Activated B cell treated with CpG ODN at 0.5 μM for 24 hours (primary cell): ENCODE measurements around the gene E2F3. TPM values are rescaled to one million over a fixed set of nuclear protein-coding genes. Genes with fewer than 3 reads are reported as not detected.

ENCODE experiments used
- ATAC-seq: fragments of 200-7000 bp; cut with Tn5 transposase; one replicate; pipeline ENCODE4 v1.10.0; 2021; ENCODE audit warnings: low read depth, mild to moderate bottlenecking, moderate library complexity
- CTCF ChIA-PET: fragments of 350-600 bp; sonication (Branson Sonifier 250); formaldehyde crosslinking; loops from one replicate; lab custom pipeline; 2021; ENCODE audit warnings: antibody characterized with exemption; lab: Charles Lee
- POLR2A ChIA-PET: fragments of 350-600 bp; sonication (Branson Sonifier 250); formaldehyde crosslinking; loops from one replicate; lab custom pipeline; 2021; ENCODE audit warnings: antibody characterized with exemption; lab: Charles Lee
- DNase-seq: peaks from one replicate; pipeline ENCODE4 v3.0.0; 2022
- H3K27ac Mint-ChIP-seq: one replicate; pipeline ENCODE4 v1.8.0; 2020; ENCODE audit warnings: mixed read lengths
- H3K27me3 Mint-ChIP-seq: one replicate; pipeline ENCODE4 v1.8.0; 2021; ENCODE audit warnings: mixed read lengths
- H3K36me3 Mint-ChIP-seq: one replicate; pipeline ENCODE4 v1.8.0; 2021; ENCODE audit warnings: low read depth, mixed read lengths
- H3K4me1 Mint-ChIP-seq: one replicate; pipeline ENCODE4 v1.8.0; 2021; ENCODE audit warnings: mixed read lengths
- H3K4me3 Mint-ChIP-seq: one replicate; pipeline ENCODE4 v1.8.0; 2020; ENCODE audit warnings: mild to moderate bottlenecking, mixed read lengths
- H3K9me3 Mint-ChIP-seq: one replicate; pipeline ENCODE4 v1.8.0; 2020; ENCODE audit warnings: mixed read lengths
- CTCF ChIP-seq: fragments of 200-600 bp; IDR thresholded peaks from one replicate; pipeline ENCODE4 v1.8.0; 2022; ENCODE audit warnings: antibody characterized with exemption, mild to moderate bottlenecking
- intact Hi-C: fragments of 100-400 bp; cut with micrococcal nuclease; formaldehyde crosslinking; loops from one replicate; pipeline ENCODE4 v1.15.1; 2024
- total RNA-seq: library from RNA; stranded (reverse); gene quantifications from 2 replicates; pipeline ENCODE4 v1.2.3, GENCODE V29; 2022

E2F3 gene
- total RNA-seq, 1 donor from 2014 or later: 15.6 TPM

- CTCF ChIA-PET: no interaction called here
- no peak for TF ChIP-seq CTCF
- Mint-ChIP-seq H3K4me1 (peaks cover 23% of the 10 kb centered on the region), H3K27me3 (no peaks in the 10 kb centered on the region), H3K36me3 (peaks cover 6% of the 10 kb centered on the region), H3K4me3 (no peak overlapping the region), H3K27ac (no peak overlapping the region), H3K9me3 (no peaks in the 10 kb centered on the region)
- intact Hi-C loops: no loop called here
- no peak for ATAC-seq
- POLR2A ChIA-PET: no interaction called here
- no peak for DNase-seq
Measured at GRCh38 chr6:20447581-20448132, 46.0 kb downstream of the E2F3 start.

GRCh38 chr6:20448828-20449227 is 47.1 kb downstream of the E2F3 start:
- Mint-ChIP-seq H3K36me3 (peaks cover 6% of the 10 kb centered on the region), H3K9me3 (no peaks in the 10 kb centered on the region), H3K4me3 (no peak overlapping the region), H3K27me3 (no peaks in the 10 kb centered on the region), H3K4me1 (peaks cover 26% of the 10 kb centered on the region), H3K27ac (no peak overlapping the region)
- POLR2A ChIA-PET: interaction anchor here (0.5 kb wide), 1 partner anchor 153 kb away, joined by 3 read pairs; no protein-coding TSS in a partner anchor
- intact Hi-C loops: no loop called here
- ATAC-seq (no peak), DNase-seq (no peak)
- TF ChIP-seq CTCF: no peak
- CTCF ChIA-PET: no interaction called here

GRCh38 chr6:20454204-20454824 is 52.6 kb downstream of the E2F3 start:
- Mint-ChIP-seq H3K9me3 (no peaks in the 10 kb centered on the region), H3K27me3 (no peaks in the 10 kb centered on the region), H3K4me3 (no peak overlapping the region), H3K4me1 (peaks cover 22% of the 10 kb centered on the region), H3K27ac (no peak overlapping the region), H3K36me3 (no peaks in the 10 kb centered on the region)
- POLR2A ChIA-PET: no interaction called here
- DNase-seq (no peak), ATAC-seq (no peak)
- TF ChIP-seq CTCF: no peak
- CTCF ChIA-PET: no interaction called here
- intact Hi-C loops: no loop called here

GRCh38 chr6:20455251-20455940 is 53.7 kb downstream of the E2F3 start:
- peaks cover 16% of the 10 kb centered on the region for H3K4me1 Mint-ChIP-seq
- no peaks in the 10 kb centered on the region for H3K36me3 Mint-ChIP-seq
- H3K4me3 Mint-ChIP-seq: no peak overlapping the region
- no peak overlapping the region for H3K27ac Mint-ChIP-seq
- POLR2A ChIA-PET: no interaction called here
- no peaks in the 10 kb centered on the region for H3K9me3 Mint-ChIP-seq
- DNase-seq: no peak
- CTCF ChIA-PET: no interaction called here
- intact Hi-C loops: no loop called here
- no peak for ATAC-seq
- no peak for TF ChIP-seq CTCF
- no peaks in the 10 kb centered on the region for H3K27me3 Mint-ChIP-seq
